HG02678 (cell line): ENCODE data around the gene ABCC8.

Experiments used
- ATAC-seq: cut with Tn5 transposase; IDR thresholded peaks from one replicate; pipeline ENCODE4 v1.9.1; 2021; ENCODE audit warnings: mild to moderate bottlenecking, moderate library complexity; ENCODE audit not compliant: unreplicated experiment

The ABCC8 gene

GRCh38 chr11:17407575-17407974 lies 69.1 kb downstream of the ABCC8 start:
- ATAC-seq: no peak

- ATAC-seq: no peak
Measured at GRCh38 chr11:17406818-17407149, 69.9 kb downstream of the ABCC8 start.

GRCh38 chr11:17406082-17406817 lies 70.4 kb downstream of the ABCC8 start:
- no peak for ATAC-seq

GRCh38 chr11:17405232-17406005 lies 71.2 kb downstream of the ABCC8 start:
- no peak for ATAC-seq

GRCh38 chr11:17403980-17404759 lies 72.5 kb downstream of the ABCC8 start:
- no peak for ATAC-seq

- ATAC-seq: no peak
Measured at GRCh38 chr11:17402486-17402885, 74.2 kb downstream of the ABCC8 start.

- no peak for ATAC-seq
Measured at GRCh38 chr11:17401841-17402240, 74.8 kb downstream of the ABCC8 start.

GRCh38 chr11:17401316-17401715 lies 75.3 kb downstream of the ABCC8 start:
- no peak for ATAC-seq

GRCh38 chr11:17400048-17400775 lies 76.4 kb downstream of the ABCC8 start:
- ATAC-seq: no peak

- ATAC-seq: no peak
Measured at GRCh38 chr11:17399236-17399635, 77.4 kb downstream of the ABCC8 start.

- no peak for ATAC-seq
Measured at GRCh38 chr11:17397311-17398002, 79.2 kb downstream of the ABCC8 start.

GRCh38 chr11:17396598-17397310 lies 79.9 kb downstream of the ABCC8 start:
- ATAC-seq: no peak

- ATAC-seq: no peak
Measured at GRCh38 chr11:17395978-17396377, 80.7 kb downstream of the ABCC8 start.

GRCh38 chr11:17395554-17395961 lies 81.1 kb downstream of the ABCC8 start:
- ATAC-seq: no peak

- no peak for ATAC-seq
Measured at GRCh38 chr11:17394743-17395390, 81.8 kb downstream of the ABCC8 start.

GRCh38 chr11:17393472-17393871 lies 83.2 kb downstream of the ABCC8 start:
- ATAC-seq: no peak

GRCh38 chr11:17392872-17393271 lies 83.8 kb downstream of the ABCC8 start:
- no peak for ATAC-seq

GRCh38 chr11:17391493-17392355 lies 84.9 kb downstream of the ABCC8 start:
- no peak for ATAC-seq
